22Rv1 (cell line): ENCODE results near the gene APBB3.

Source experiments
- CTCF ChIP-seq: fragments of 450-650 bp; IDR thresholded peaks from 2 replicates; pipeline ENCODE4 v1.5.1; 2017; ENCODE audit warnings: mild to moderate bottlenecking
- ZFX ChIP-seq: fragments of 450-650 bp; IDR thresholded peaks from 2 replicates; pipeline ENCODE4 v1.6.1; 2017; ENCODE audit warnings: antibody characterized with exemption, borderline replicate concordance

- no peak for TF ChIP-seq CTCF
- TF ChIP-seq ZFX = no peak
Measured at GRCh38 chr5:140556438-140556837, 8.0 kb downstream of the APBB3 start.
